Ramos (cell line): ENCODE data around the gene SSBP2.

Experiments
- in situ Hi-C: fragments of 300-500 bp; cut with MboI; formaldehyde crosslinking; loops from one replicate; pipeline ENCODE4 v1.14.3; 2022; ENCODE audit warnings: low sequenced_read_pairs; ENCODE audit not compliant: unreplicated experiment

The SSBP2 gene

DNA sequence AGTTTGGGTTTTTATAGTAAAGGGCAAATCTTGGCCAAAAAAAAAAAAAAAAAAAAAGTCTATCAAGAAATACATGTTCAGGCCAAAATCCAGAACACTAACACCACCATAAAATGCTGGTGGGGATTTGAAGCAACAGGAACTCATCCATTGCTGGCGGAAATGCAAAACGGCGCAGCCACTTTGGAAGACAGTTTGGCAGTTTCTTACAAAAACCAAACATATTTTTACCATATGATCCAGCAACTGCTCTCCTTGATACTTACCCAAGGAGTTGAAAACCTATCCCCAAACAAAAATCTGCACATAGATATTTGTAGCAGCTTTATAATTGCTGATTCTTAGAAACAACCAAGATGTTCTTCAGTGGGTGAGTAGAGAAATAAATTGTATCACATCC lies 203.9 kb downstream of the SSBP2 start:
- in situ Hi-C loops = no loop called here

DNA sequence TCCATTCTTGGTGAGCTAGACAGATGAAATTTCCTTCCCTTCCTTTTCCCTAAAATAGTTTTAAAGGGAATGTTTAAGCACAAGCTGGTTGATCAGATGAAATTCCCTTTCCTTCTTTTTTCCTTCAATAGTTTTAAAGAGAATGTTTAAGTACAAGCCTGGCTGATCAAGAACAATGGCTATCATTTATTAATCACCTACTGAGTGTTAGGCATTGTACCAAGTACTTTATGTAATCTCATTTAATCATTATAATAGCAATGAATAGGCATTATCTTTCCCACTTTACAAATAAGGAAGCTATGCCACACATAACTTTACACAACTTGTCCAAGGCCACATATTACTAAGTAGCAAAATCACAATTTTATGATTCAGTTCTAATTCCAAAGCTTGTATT lies 205.0 kb downstream of the SSBP2 start:
- in situ Hi-C loops = no loop called here

DNA sequence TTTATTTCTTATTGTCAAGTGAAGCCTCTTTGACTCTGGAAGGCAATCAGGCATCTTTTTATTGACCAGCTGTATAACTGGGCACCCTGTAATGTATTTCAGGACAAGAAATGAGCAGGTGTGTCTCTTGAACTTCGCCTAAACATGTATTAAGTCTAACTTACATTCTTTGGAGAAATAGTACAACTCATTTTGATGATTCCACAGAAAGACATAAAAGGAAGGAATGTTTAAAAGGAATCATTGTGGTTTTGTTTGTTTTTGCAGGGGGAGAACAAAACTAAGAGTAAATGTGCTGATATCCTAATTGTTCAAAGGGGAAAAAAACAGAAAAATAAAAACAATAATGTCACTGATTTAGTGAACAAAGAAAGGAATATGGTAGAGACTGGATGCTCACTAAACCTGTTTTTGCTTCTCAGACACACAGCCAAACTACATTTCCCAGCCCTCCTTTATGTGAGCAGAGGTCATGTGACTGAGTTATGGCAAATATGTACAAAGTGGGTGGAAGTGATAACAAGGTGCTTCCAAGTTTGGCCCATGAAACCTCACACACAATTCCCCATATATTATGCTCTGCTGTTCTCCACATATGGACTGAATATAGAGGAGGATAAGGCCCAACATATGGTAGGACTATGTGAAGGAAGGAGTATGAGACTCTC lies 206.4 kb downstream of the SSBP2 start:
- in situ Hi-C loops = no loop called here

DNA sequence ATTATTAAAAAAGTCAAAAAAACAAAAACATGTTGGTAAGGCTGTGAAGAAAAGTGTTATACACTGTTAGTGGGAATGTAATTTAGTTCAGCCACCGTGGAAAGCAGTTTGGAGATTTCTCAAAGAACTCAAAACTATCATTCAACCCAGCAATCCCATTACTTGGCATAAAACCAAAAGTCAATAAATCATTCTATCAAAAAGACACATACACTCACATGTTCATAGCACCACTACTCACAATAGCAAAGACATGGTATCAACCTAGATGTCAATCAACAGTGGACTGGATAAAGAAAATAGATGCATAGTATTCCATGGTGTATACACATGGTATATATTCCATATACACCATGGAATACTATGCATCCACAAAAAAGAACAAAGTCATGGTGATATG lies 208.7 kb downstream of the SSBP2 start:
- in situ Hi-C loops = no loop called here

DNA sequence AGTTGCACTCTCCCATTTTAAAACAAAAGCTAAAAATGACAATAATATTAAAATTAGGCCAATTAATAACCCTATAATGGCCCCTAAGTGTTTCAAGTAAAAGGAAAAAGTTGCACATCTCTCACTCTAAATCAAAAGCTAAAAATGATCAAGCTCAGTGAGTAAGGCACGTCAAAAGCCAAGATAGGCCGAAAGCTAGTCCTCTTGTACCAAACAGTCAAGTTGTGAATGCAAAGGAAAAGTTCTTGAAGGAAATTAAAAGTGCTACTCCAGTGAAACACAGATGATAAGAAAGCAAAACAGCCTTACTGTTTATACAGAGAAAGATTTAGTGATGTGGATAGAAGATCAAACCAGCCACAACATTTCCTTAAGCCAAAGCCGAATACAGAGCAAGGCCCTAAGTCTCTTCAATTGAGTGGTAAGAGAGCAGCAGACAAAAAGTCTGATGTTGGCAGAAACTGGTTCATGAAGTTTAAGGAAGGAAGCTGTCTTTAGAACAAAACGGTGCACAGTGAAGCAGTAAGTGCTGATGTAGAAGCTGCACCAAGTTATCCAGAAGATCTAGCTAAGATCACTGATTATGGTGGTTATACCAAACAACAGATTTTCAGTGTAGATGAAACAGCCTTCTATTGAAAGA lies 212.9 kb downstream of the SSBP2 start:
- in situ Hi-C loops = no loop called here

DNA sequence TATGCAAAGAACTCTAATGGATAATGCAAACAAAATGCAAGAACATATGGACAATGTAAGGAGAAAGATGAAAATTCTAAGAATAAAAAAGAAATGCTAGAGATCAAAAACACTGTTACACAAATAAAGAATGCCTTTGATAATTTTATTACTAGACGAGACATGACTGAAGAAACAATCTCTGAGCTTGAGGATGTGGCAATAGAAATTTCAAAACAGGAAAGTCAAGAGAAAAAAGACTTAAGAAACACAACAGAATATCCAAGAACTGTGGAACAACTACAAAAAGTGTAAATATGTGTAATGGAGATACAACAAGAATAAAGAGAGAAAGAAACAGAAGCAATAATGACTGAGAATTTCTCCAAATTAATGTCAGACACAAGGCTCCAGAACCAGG lies 216.5 kb downstream of the SSBP2 start:
- in situ Hi-C loops = no loop called here

DNA sequence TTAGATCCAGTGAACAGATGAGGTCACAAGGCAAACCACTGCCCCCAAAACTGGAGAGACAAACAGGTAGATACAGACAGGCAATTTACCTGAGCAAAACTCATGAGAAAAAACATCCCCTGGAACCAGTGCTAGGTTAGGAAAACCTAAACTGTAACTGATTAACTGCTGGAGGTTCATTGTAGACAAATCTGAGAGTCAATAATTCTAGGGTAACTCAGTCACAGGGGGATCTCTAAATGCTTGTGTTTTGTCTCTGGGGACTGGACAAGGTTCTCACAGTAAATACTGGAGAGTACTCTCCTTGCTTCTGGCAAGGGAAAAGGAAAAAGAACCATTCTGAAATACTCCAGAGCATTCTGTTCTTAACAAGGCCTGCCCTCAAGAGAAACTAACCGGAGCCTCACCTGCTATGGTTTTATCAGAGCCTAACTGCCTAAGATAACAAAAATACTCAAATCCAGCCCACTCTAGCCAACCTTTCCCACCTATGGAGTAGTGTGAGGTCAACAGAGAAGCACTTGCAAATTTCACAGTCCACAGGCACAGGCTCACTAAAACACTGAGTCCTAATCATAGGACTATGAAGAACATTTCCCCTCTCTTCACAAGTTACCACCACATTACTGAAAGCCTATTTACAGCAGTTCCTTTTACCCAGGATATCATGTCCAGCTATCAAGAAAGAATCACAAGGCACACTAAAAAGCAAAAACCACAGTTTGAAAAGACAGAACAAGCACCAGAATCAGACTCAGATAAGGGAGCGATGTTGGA lies 217.1 kb downstream of the SSBP2 start:
- in situ Hi-C loops = no loop called here

DNA sequence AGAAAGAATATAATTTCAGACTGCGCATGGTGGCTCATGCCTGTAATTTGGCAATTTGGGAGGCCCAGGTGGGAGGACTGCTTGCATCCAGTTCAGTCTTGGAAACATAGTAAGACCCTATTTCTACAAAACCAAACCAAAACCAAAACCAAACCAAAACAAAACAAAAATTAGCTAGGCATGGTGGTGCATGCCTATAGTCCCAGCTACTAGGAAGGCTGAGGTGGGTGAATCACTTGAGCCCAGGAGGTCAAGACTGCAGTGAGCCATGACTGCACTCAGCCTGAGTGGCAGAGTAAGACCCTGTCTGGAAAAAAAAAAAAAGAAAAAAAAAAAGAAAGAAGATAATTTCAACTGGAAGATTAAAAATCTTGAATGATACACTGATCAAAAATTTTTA lies 220.0 kb downstream of the SSBP2 start:
- in situ Hi-C loops = no loop called here

DNA sequence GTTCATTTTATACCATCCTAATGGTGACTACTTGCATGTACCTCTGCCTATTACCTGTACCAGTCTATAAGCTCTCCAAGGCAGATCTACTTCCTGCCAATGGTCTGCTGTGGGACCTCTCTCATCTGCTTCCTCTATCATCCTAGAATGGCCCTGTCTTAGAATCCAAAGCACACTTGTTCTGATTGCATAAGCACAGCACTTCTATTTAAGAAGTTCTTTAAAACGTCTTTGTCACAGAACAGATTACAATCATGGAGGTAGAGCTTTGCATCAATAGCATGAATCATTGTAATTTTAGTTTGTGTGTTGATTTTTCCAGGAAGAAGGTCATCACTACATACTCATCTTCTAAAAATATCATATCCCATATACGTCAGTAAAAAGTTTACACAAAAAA lies 225.2 kb downstream of the SSBP2 start:
- in situ Hi-C loops = no loop called here

DNA sequence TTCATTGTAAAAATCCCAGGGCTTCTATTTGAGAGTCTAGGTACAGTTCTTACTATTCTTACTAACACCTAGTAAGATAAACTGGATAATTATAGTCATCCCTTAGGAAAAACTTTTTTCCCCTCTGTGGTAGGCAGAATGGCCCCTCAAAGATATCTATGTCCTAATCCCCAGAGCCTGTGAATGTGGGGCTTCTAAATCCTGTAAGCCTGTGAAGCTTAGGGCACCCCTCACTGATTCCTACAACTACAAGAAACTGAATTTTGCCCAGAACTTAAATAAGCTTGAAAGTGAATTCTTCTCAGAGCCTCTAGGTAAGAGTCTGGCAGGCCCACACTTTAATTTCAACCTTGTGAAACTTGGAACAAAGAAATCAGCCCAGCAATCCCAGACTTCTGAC lies 226.9 kb downstream of the SSBP2 start:
- in situ Hi-C loops = no loop called here

DNA sequence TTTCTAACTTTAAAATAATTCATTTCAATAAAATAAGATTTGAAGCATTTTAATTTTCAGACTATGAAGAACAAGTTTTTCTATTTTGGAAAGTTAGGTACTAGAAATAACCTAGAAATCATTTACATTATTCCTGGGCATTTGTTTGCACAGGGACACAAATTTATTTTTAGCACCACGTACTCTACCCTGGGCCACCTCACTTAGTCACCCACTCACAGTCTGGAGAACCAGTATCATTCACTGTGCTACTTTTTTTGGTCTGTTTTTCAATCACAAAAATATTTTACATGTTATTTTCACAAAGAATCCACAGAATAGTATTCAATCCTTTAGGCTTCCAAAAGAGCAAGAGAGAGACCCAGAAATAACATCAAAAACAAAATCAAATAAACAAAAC lies 228.3 kb downstream of the SSBP2 start:
- in situ Hi-C loops = no loop called here

DNA sequence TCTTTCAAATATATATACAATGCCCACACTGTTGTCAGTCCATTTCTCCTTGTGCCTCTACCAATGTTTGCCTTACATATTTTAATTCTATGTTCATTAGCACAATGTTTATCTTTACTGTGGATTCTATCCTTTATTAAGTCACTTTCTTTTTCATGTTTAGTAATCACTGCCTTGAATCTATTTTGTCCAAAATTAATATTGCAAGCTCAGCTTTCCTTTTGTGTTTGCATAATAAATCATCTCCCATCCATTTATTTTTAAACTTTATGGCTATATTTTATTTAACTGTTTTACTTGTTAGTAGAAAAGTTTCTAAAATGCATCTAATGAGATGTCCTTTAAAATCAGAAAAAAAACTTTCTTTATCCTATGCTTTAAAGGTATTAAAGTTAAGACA lies 230.1 kb downstream of the SSBP2 start:
- in situ Hi-C loops = no loop called here

DNA sequence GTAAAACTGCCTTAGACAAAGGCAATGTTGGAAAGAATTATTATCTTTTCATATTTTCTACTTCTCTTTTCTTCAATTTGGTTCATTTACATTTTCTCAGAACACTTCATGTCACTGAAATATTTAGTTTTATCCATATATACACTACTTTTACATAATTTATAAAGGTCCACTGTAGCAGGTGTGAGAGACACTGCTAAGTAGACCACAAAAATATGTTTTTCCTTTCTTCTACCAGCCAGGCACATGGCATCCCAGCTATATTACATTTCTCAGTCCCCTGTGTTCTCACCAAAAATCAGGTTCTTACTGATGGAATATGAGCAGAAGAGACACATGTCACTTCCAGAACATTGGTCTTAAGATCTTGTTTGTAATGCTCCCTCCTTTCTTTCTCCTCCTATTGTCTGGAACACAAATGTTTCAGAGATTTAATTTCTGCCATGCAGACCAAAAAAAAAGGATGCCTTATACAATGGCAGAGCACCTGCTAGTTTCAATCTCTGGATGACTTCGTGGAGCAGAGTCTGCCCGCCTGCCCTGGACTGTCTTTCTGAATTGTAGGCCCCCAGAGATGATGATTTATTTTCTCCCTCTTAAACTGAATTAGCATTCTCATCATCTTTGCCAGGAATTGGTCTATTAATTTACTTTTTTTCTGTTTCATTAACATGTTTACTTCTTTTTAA lies 231.5 kb downstream of the SSBP2 start:
- in situ Hi-C loops = no loop called here

DNA sequence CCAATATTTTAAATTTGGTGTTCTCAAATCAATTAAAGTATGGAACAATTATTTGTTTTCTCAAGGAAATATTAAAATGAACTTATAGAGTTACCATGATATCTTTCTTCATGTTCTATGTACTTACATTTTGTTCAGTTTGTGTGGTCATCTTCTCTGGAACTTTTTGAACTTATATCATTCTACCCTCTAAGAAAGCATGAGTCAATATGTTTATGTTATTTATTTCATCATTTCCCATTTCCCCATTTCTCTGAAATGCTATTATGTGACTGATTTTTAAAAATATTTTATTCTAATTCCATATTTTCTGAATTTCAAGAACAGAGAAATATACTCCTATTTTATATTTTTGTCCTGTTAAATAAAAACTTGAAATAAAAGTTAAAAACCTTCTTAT lies 233.4 kb downstream of the SSBP2 start:
- in situ Hi-C loops = no loop called here

DNA sequence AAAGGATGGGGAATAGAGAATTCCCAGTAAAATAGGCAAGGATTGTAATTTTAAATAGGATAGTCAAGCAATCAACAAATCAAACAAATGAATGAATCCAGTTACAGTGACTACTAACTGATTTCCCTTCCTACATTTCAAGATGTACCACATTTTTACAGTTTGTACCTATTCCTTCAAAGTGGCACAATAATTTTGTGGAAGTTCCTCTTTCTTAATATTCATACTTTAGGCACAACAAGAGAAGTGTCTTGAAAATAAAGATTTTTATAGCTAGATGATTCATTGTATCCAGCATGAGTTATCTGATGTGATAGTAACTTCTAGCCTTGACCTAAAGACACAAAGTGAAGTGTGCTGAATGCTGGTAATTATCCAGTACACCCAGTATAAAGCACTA lies 234.8 kb downstream of the SSBP2 start:
- in situ Hi-C loops = no loop called here

DNA sequence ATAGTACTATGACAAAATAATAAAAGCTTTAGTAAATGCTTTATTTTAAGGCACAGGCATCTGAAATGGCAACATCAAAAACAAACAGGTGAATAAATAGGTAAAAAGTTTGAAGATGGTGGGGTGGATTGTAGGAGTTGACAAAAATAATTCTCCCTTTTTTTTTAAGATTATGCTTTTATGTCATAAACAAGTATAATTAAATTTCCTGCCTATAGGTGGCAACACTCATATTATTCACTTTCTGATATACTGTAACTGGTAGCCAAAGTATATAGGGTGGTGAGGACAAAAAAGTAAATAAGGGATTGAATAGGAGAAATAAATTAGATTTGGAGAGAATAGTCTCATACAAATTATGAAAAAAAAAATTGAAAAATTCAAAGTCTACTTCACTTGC lies 236.9 kb downstream of the SSBP2 start:
- in situ Hi-C loops = no loop called here

DNA sequence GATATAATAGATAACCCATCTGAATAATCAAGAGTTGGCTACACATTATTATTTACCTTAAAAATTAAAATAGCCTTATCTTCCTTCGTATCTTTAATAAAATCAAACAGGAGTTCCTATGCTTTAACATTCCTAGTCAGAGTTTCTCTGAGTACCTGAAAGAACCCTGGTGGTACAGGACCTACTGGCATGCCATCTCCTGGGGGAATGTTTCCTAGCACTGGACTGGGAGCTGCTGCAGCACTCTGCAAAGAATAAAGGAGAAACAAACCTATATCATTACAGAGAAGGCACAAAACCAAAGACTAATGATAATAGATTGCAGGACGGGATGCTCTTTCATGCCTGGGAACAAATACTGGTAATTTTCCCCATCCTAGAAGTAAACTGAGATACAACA lies 237.4 kb downstream of the SSBP2 start:
- in situ Hi-C loops = no loop called here

DNA sequence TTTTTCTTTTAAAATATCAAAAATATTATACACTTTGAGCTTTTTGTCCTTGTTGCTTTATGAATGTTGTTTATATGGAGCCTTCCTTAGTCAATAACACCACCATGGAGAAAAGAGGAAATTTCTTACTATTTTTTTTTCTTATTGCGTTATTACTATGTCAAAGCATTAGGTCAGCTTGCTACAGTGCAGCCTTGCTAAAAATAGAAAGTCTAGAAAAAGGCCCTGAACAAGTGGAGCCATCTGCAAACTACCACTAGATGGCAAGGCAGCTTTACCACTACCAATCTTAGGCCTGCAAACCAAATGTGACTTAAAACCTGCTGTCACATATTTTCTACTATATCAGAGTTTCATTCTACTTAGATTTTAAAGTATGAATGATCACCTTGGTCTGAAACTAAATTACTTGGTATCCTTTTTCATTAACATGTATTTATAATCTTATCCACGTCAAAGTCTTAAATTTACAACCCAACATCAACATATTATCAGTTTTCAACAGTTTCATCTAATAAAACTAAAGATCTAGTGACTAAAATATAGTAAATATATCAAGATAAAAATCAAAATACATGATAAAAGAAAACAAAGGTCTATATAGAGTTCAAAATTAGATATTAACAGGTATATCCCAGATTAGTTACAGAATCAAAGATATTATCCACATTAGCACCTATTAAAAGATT lies 243.9 kb downstream of the SSBP2 start:
- in situ Hi-C loops = loop anchor here (10.0 kb wide), 2 partner anchors 238 to 338 kb away; no protein-coding TSS in a partner anchor

DNA sequence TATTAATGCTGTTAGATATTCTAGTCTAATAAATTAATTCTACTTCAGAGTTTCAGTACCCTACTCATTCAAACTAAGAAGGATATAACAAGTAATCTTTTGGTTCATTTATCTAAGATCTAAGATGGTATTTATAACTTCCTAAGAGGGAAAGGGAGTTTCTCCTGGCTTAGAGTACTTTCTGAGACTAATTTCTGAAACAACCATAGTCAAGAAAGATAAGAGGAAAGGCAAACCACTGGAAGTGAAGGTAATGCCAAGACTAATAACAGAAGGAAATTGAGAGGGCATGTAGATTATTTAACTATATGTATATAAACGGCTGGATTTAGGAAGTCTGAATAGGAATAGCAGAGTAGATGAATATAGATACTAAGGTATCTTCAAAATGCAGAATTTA lies 244.5 kb downstream of the SSBP2 start:
- in situ Hi-C loops = loop anchor here (10.0 kb wide), 2 partner anchors 238 to 338 kb away; no protein-coding TSS in a partner anchor

DNA sequence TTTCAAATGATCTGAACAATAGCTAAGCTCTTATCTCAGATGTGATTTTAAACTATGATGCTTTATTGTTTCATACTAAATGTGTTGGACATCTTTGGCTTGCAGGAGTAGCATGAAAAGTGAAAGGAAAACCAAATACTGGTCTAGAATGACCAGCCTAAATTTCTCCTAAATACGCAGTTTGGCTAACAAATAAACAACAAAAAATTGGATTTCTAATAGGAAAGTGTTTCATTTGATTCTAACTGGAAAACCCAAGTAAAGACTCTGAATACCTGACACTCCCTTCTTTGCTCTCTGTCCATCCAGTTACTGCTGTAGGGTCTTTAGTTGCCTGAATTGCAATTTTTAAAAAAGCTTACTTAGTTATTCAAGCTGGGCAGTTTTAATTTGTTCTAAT lies 245.2 kb downstream of the SSBP2 start:
- in situ Hi-C loops = loop anchor here (10.0 kb wide), 2 partner anchors 239 to 339 kb away; no protein-coding TSS in a partner anchor
